Measurements from ENCODE around the gene UNC5A.
A peak's percentile ranks its signal among the peaks of the same experiment; 100 is the strongest.

UNC5A gene

DNA sequence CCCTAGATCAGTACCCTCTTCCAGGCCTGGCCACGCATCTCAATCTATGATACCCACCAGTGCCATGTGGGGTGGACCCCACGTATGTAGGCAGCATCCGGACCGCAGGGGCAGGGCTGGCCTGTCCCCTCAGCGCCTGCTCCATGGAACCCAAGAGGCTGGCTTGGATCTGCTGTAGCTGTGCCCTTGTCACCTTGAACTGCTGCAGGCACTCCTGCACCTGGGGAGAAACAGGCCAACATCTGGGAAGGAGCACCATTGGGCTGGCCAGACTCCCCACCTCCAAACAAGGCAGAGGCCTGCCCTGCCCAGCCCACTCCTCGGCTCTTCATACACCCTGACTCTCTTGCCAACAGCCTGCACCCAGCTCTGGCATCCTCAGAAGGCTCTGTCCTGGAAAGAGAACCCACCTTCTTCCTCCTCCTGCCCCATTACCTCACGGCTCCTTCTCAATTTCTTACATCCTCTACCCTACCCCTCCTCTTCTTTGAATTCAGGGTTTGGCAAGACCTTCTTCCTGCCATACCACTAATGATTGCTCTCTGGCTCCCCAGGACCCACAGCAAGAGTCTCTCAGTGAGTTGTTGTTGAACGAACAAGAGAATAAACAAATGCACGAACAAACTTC lies 81.1 kb downstream of the UNC5A start:
- DNase-seq (ENCODE audit: low read depth in 2 of 3, low spot score in 2 of 3) = no peak

DNA sequence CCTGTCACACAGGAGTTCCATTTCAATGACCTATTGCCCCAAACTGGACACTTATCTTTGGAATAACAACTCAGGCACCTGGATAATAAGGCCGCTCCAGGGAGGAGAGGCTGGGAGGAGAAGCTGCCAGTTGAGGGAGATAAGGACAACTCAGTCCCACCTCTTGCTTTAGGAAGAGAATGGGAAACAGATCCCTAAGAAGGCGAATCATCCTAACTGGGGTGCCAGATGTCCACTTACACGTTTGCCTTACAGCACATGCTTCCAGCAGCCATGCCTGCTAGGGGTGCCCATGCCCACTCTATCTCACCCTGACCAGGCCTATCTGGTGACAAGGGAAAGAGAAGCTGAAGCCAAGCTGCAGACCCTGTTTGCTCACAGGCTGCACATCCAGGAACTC lies 82.3 kb downstream of the UNC5A start:
- DNase-seq (ENCODE audit: low read depth in 2 of 3, low spot score in 2 of 3) = no peak

DNA sequence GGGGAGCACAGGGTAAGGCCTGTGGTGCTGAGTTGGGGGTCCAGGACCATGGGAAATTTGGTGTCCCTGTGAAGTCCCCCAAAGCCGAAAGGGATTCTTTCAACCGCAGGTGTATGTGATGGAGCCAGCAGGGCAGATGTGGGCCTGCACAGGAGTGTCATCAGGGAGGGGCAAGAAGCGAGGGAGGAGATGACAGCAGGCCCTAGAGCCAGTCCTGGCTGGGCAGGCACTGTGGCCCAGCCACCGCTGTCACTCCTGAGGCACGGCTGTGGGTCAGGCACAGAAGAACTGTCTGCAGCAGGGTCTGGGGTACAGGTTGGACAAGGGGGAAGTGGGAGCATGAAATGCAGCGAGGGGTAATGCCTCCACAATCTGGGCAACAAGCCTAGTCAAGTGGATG lies 83.9 kb downstream of the UNC5A start:
- DNase-seq (ENCODE audit: low read depth in 2 of 3, low spot score in 2 of 3) = no peak

DNA sequence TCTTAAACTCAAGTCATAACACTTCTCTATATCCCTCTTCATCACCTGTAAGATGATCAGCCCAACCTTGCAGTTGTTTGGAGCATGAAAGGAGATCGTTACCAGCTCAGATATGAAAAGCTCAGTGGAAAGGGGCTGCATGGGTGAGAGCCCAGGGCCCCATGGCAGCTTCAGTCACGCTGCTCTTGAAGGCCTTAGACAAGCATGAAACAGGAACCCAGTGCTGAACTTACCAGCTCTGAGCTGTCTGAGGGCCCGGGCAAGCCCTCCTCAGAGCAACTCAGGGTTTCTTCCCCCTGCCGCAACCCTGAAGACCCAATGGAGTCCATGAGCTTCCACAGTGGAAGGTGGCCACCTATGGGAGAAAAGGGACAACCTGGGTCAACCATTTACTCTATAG lies 85.5 kb downstream of the UNC5A start:
- DNase-seq (ENCODE audit: low read depth in 2 of 3, low spot score in 2 of 3) = no peak

DNA sequence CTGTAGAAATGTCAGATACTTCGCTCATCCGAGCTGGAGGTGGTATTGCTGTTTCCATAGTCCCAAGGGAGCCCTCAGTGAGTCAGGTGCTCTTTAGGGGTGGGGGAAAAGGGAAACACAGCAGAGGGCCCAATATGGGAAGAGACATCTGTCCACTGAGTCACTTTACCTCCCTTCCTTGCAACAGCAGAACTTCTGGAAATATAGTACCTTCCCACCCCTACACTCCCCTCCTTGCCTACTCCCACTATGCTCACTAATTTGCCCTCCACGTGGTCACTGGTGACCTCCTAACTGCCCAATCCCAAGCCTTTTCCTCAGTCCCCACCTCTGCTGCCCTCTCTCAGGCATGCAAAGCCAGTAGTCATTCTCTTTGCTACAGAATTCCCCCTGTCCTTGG lies 86.9 kb downstream of the UNC5A start:
- no peak for DNase-seq (ENCODE audit: low read depth in 2 of 3, low spot score in 2 of 3)

DNA sequence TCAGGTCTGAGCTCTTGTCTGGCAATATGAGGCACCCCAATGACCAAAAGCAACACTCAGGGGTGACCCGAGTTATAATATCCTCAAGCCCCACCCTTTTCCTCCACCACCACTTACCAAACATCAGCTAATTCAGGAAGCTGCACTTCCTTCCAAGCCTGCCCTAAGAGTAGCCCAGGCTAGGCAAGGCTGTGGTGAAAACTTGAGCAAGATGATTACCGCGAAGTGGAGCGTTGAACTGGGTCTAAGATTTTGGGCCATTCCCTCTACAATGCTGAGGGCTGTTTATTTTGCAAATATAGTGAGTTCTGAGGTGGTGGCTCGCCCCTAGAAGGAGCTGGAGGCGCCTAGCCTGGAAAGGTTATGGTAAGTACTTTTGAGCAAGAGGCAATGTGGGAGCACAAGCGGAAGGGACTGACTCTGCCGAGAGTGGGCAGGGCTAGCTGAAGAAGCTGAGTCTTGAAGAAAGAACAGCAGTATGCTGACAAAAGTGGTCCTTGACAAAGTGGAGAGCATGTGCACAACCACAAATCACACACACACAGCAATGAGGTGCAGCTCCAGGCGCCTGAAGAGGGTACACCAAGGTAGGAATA lies 89.0 kb downstream of the UNC5A start, which contains the start of gene HK3:
TSS of gene HK3 (minus strand) at position 51 of the 596 bp plus-strand sequence. CDS start 3,187 bp downstream, outside the sequence.
- no peak for DNase-seq (ENCODE audit: low read depth in 2 of 3, low spot score in 2 of 3)

DNA sequence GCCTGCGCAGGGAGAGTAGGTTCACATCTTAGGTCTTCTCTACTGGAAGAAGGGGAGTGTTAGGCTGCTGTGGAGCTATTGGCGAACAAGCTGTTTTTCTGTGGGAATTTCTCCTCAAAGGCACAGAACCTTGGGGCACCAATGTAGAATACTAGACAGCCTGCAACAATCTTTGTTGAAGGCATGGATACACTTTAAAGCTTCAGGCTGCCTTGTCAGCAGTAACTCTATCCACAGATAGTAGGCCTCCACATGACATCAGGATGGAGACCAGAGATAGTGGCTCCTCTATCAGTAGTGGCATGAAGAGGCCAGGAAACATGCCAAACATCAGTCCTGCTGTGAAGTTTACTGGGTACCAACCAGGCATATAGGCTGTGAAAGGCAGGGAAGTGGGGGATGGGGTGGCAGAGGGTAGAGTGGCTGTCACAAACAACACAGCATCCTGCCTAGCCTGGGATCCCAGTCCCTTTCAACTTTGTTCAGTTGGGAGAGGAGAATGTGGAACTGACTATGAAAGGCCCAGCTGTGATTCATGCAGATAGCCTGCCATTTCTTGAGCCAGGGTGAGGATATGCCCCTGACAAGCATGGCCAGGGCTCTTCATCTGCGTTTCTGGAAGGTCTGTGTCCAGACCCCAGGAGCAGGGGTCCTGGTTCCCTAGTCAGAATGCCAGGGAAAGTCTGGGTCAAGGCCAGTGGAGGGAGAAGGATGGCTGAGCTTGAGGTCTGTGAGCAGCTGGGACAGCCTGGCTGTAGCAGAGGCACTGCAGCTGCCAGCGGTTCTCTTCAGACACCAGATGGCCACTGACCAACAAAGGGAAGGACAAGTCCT lies 89.8 kb downstream of the UNC5A start:
- DNase-seq (ENCODE audit: low read depth in 2 of 3, low spot score in 2 of 3) = no peak

DNA sequence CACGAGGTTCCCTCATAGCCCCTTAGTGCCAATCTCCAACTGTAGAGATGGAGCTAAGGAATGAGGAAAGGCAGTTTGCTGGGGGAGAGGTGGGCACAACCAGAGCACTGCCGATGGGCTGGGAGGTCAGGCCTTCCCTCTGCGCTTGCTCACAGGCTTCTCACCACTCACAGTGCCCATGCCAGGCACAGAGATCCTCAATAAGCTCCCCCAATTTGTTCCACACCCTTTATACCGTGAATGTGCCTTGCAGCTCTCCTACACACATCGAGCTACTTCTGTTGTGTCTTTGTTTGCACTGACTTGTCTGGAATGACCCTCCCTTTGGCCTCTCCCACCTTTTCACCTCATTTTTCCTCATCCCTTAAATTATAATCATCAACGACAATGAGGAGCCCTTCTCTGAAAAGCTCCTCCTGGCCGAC lies 90.4 kb downstream of the UNC5A start:
- no peak for DNase-seq (ENCODE audit: low read depth in 2 of 3, low spot score in 2 of 3)

DNA sequence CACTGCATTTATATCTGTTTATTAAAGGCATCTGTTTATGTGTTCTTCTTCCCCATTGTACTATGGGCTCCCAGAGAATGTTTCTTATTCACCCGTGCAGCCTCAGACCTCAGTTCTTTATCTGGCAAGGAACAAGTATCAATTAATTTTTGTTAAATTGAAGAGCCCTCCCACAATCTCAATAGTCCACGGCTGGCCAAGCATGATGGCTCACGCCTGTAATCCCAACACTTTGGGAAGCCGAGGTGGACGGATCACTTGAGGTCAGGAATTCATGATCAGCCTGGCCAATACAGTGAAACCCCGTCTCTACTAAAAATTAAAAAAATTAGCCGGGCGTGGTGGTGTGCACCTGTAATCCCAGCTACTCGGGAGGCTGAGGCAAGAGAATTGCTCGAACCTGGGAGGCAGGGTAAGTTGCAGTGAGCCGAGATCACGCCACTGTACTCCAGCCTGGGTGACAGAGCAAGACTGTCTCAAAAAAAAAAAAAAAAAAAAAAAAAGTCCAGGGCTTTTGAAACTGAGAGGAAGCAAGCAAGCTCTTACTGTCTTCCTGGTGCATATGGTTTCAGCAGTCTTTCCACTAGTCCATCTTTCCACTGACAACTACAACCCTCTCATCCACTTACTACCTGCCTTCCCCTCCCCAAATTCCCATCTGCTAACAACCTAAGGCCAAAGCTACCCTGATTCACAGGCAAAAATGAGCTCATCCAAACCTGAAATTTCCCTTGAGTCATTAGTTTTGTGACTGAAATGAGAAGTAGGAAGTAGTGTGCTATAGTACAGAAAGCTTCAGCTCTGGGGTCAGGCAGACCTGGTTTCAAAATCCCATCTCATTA lies 91.1 kb downstream of the UNC5A start:
- peak in 1 of 3 experiments; percentile 5 for DNase-seq (ENCODE audit: low read depth in 2 of 3, low spot score in 2 of 3)

DNA sequence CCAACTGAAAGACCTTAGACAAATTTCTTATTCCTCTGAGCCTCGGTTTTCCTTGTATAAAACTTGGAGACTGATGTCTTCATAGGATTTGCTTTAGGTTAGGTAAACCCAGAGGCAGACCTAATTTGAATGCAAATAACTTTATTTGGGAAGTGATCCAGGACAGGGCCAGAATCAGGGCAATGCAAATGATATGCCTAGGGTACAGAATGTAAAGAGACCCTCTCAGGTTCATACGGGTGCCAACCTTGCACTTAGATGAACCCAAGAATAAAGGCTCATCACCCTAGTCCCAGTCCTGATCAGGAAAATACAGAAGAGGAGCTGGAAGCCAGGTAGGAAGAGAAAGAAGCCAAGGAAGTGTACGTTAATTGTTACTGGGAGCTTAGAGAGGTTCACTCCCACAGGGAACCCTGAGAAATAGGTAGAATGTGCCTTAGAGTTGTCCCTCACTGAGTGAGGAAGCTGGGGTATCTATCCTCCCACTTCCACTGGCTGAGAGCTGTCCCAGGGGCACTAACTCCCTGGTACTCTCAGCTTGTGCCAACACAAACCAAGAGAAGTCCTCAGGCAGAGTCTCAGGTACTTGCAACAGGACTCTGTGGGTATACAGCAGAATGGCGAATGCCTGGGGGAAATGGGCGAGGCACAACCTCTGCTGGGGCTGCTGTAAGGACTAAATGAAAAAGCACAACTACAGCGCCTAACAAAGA lies 91.9 kb downstream of the UNC5A start:
- DNase-seq (ENCODE audit: low read depth in 2 of 3, low spot score in 2 of 3) = no peak

DNA sequence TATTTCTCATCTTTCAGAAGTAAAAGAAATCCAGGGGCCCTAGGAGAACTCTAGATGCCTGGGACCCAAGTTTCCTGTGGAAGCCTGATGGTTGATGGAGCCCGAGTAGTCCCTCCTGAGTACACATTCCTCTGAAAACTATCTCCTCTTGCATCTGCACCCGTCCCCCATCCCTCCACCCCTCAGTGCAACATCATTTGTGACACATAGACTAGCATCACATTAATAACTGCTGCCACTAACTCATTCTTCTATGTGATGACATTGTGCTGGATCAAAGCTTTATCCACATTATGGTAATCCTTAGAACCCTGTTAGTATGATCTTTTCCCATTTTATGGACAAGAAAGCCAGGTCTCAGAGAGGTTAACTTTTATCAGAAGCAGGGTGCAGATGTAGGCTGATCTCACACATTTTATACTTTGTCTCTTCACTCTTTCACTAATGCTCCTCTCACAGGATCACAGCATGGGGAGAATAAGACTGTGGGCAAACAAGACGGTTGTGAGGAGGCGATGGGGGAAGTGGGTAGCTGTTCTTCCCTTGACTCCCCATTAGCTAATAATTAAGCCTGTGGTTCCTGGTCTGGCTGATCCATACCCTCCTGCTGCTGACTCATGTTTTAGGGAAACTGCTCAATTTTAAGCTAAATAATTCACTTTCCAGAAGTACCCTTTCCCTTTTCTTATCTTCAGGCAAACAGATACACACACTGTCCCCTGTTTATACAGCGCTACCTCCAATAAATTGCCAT lies 92.7 kb downstream of the UNC5A start:
- no peak for DNase-seq (ENCODE audit: low read depth in 2 of 3, low spot score in 2 of 3)

DNA sequence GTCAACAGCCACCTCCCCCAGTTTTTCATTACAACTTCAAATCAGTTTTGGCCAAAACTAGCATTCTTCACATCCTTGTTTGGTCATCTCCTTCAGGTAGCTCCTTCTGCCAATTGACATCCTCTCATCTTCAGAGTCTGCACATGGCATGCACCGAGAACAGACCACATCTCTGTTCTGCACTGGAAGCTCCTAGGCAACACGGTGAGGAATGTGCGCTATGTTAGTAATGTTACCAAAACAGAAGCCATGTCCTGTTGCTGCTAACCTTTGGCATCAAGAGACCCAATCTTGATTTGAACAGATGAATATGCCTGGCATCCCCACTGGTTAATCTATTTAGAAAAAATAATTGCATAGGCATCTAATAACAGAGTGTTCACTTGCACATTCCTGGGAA lies 93.9 kb downstream of the UNC5A start:
- DNase-seq (ENCODE audit: low read depth in 2 of 3, low spot score in 2 of 3) = no peak

DNA sequence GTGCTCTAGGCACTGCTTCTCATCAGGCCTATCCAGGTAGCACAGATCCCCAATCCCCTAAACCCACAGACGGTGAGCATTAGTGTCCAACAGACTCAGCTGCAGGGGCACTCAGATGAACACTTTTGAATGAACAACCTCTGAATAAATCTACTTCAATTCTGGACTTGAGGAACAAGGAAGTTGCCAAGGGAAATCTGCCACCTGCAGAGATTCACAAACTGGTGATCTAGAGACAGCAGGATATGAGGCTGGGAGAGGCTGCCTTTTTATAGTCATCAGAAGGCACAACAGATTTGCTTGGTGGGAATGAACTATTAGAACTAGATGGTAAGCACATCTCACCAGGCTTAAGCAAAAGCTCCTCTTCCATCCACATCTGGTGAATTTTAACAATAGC lies 95.8 kb downstream of the UNC5A start:
- DNase-seq (ENCODE audit: low read depth in 2 of 3, low spot score in 2 of 3) = no peak

DNA sequence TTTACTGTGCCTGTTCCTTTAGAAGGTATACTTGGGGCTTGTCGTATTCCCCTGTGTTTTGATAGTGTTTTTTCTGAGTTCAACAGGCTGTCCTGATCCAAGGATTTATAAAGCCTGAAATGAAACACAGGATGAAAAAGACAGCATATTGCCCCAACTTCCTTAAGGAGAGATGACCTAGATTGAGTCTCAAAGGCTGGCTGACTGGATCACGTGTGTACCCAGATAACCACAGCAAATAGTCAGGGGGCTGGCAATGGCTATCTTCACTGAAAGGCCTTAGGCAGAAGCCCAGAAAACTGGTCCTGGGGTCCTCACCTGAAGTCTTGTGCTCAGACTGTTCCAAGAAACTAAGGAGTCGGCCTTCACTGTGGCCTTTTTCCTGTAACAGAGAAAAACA lies 96.4 kb downstream of the UNC5A start:
- DNase-seq (ENCODE audit: low read depth in 2 of 3, low spot score in 2 of 3) = no peak

DNA sequence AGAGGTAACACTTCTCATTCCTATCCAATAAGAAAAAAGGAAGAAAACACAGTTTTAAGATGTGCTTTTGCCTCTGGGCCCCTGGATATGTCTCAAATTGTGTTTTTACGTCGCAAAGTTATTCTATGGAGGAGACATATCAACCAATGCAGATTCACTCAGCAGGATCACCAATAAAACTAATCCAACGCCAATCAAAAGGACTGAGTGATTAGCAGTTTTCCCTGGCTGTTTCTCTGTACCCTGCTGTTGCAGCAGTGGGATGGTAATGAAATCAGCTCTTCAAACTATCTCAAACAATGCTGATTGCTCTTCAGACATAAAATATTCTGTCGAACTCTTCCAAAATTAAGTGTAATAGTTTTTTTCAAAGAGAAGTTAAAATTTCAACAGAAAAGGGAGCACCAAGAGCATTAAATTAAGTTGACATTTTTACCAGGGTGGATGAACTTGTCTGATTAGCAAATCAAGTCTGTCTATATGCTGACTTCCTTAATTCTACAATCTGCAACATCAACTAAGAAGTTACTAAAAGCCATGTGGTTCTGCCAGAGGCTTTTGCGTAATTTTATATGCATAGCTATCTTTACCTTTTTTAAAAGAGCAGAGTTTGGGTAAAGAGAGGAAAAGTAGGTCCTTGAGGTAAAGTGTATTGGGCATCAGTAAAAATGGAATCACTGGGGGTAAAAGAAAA lies 98.5 kb downstream of the UNC5A start:
- no peak for DNase-seq (ENCODE audit: low read depth in 2 of 3, low spot score in 2 of 3)

DNA sequence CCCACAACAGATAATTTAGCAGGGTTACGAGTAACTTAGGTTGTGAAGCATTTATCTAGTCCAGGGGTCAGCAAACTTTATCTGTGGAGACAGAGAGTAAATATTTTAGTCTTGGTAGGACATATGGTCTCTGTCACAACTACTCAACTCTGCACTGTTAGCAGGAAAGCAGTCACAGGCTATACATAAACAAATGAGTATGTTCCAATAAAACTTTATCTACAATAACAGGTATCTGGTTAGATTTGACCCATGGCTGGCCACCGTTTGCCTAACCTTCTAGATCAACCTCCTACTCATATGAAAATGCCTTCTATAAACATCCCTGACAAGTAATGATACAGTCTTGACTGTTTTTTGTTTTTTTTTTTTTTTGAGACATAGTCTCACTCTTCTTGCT lies 101.8 kb downstream of the UNC5A start:
- no peak for DNase-seq (ENCODE audit: low read depth in 2 of 3, low spot score in 2 of 3)

DNA sequence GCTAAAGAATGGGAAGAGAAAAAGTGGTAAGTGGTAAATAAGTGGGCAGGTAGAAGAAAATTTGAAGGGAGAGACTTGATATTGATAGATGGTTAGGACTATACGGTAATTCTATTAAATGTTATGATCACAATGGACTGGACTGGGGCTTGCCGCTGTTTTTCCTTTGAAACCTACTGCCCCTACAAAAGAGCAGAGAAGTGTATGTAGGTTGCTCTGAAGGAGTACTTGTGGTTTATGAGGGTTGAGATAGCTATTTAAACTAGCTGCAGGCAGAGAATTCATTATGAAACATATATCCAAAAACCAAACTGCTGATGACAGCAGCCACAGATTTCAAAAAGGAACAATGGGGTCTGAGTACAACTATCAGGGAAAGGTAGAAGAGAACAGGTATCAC lies 105.5 kb downstream of the UNC5A start:
- DNase-seq (ENCODE audit: low read depth in 2 of 3, low spot score in 2 of 3) = no peak

DNA sequence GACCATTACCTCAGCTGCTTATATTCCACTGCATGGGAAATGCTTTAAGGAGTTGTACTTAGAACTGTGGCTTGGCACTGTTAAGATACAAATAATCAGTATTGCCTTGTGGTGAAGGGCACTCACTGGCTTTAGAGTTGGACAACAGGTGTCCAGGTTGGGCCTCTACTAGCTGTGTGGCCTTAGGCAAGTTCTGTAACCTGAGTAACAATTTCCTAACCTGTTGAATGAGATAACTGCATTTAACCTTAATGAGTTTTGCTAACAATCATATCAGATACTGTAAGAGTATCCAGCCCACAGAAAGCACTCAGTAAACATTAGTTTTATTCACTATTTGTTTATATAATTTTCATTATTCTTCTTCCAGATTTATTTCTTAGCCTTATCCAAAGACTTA lies 106.0 kb downstream of the UNC5A start:
- no peak for DNase-seq (ENCODE audit: low read depth in 2 of 3, low spot score in 2 of 3)

DNA sequence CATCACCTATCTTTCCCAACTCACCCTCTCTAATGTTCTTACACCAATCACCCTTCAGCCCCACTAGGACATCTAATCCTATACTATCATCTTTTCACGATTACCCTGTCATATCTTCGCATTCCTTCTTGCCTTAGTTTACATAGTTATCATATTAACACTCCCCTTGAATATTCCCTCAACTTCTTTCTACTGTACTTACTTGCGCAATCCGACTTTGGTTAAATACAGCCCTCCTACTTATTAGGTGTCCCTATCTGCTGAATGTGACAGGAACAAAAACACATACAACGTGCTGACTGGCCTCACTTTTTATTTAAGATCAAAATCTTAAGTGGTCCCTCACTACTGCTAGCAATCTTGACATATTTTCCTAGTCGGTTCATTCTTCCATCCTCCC lies 108.3 kb downstream of the UNC5A start:
- DNase-seq (ENCODE audit: low read depth in 2 of 3, low spot score in 2 of 3) = no peak
